ENCODE data around the gene DGAT2.

DNA sequence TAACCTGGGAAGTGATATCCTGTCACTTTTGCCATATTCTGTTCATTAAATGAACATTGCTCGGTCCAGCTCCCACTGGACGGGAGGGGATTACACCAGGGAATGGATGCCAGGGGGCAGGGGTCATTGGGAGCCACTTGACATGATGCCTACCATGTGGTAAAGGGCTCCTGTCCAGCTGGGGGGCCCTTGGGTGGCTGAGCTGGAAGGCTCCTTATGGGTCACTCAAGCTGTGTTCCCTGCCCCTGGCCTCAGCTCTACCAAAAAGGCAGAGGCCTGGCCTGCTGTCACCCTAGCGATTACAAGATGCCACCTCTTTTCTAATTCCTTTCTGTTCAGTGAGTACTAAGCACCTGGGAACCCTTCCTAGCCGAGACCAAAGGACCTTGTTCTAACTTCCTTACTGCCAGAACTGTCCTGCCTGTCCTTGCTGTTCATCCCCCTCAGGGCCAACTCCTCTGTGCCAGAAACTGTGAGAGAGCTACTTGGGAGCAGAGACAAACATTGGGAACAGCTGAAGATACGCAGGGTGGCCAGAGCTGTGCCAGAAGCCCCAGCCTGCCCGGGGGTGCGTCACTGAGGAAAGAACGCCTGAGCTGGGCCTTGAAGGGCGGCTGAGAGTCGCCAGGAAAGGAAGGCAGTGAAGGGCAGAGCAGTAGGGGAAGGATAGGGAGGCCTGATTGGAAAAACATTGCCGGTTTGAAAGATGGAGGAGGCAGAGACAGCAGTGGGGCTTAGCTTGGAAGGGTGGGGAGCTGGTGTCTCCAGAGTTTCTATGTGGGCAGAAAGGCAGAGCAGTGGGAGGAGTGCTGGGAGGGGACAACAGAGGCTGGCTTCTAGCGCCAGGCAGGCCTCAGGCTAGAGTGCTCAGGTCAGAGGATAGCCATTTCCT is 33.7 kb downstream of the DGAT2 start:
- TF ChIP-seq, protein P1, sequence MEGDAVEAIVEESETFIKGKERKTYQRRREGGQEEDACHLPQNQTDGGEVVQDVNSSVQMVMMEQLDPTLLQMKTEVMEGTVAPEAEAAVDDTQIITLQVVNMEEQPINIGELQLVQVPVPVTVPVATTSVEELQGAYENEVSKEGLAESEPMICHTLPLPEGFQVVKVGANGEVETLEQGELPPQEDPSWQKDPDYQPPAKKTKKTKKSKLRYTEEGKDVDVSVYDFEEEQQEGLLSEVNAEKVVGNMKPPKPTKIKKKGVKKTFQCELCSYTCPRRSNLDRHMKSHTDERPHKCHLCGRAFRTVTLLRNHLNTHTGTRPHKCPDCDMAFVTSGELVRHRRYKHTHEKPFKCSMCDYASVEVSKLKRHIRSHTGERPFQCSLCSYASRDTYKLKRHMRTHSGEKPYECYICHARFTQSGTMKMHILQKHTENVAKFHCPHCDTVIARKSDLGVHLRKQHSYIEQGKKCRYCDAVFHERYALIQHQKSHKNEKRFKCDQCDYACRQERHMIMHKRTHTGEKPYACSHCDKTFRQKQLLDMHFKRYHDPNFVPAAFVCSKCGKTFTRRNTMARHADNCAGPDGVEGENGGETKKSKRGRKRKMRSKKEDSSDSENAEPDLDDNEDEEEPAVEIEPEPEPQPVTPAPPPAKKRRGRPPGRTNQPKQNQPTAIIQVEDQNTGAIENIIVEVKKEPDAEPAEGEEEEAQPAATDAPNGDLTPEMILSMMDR (IDR thresholded peaks at IDR 0.05), result no peak
- no peak for TF ChIP-seq POLR2A (IDR thresholded peaks at IDR 0.05)

Data from Peyer's patch (tissue), 4 donors.